Endothelial cell (in vitro differentiated cells): ENCODE measurements around the gene NUPR1. TPM values are rescaled to one million over a fixed set of nuclear protein-coding genes. Genes with fewer than 3 reads are reported as not detected.
A peak's percentile ranks its signal among the peaks of the same experiment; 100 is the strongest.

ENCODE experiments used
- DNase-seq: peaks from one replicate; pipeline ENCODE4 v3.0.0; 2021; ENCODE audit warnings: low spot score
- H3K27ac Mint-ChIP-seq: one replicate; pipeline ENCODE4 v1.8.0; 2021; ENCODE audit warnings: mixed read lengths, inconsistent platforms; ENCODE audit not compliant: unreplicated experiment
- H3K27me3 Mint-ChIP-seq: one replicate; pipeline ENCODE4 v1.8.0; 2021; ENCODE audit warnings: mild to moderate bottlenecking, moderate library complexity, mixed read lengths, inconsistent platforms; ENCODE audit not compliant: unreplicated experiment
- H3K36me3 Mint-ChIP-seq: one replicate; pipeline ENCODE4 v1.8.0; 2021; ENCODE audit warnings: mild to moderate bottlenecking, low read depth, mixed read lengths, inconsistent platforms; ENCODE audit not compliant: unreplicated experiment
- H3K4me1 Mint-ChIP-seq: one replicate; pipeline ENCODE4 v1.8.0; 2021; ENCODE audit warnings: mild to moderate bottlenecking, mixed read lengths, inconsistent platforms; ENCODE audit not compliant: unreplicated experiment
- H3K4me3 Mint-ChIP-seq: one replicate; pipeline ENCODE4 v1.8.0; 2021; ENCODE audit warnings: mild to moderate bottlenecking, mixed read lengths, inconsistent platforms; ENCODE audit not compliant: unreplicated experiment
- H3K9me3 Mint-ChIP-seq: one replicate; pipeline ENCODE4 v1.8.0; 2021; ENCODE audit warnings: mixed read lengths, inconsistent platforms; ENCODE audit not compliant: unreplicated experiment
- CTCF ChIP-seq: fragments of 200-600 bp; sonication (generic); IDR thresholded peaks from one replicate; pipeline ENCODE4 v1.5.0; 2021; ENCODE audit warnings: antibody characterized with exemption; ENCODE audit not compliant: unreplicated experiment
- total RNA-seq: library from RNA; stranded (reverse); fragmentation: NEBNext Ultra II Directional; extraction: Animal tissue kit (Norgen Biotek cat#: 25700); gene quantifications from one replicate; pipeline ENCODE4 v1.2.1, GENCODE V29; 2021; ENCODE audit not compliant: unreplicated experiment

The NUPR1 gene
- total RNA-seq, 1 donor from 2014 or later = not detected

DNA sequence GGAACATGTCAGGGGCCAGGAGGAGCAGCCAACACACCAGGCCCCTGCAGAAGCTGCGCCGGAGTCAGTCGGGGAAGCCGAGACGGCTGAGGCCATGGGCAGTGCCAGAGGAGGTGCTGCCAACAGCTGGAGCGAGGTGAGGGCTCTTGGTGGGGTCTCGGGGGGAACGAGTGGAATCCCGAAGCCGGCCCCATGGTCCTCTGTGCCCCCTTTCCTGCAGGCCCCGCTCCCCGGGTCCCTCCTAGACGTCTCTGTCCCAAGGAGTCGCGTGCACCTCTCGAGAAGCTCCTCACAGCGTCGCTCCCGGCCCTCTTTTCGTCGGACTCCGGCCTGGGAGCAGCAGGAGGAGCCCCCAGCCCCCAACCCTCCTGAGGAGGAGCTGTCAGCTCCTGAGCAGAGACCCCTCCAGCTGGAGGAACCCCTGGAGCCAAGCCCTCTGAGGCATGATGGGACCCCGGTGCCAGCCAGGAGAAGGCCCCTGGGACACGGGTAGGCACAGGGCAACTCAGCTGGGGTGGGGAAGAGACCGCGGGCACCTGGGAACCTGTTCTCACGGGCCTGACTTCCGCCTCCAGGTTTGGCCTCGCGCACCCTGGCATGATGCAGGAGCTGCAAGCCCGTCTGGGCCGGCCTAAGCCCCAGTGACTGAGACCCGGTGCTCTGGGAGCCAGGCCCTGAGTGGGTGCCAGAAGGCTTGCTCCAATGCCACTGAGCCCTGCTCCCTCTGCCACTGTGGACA is 40.7 kb downstream of the NUPR1 start:
- H3K4me1 Mint-ChIP-seq = peaks cover 37% of the 10 kb centered on the region
- H3K27me3 Mint-ChIP-seq = peaks cover 10% of the 10 kb centered on the region
- DNase-seq = no peak
- H3K36me3 Mint-ChIP-seq = no peaks in the 10 kb centered on the region
- H3K4me3 Mint-ChIP-seq = no peak overlapping the region
- H3K27ac Mint-ChIP-seq = no peak overlapping the region
- no peak for TF ChIP-seq CTCF
- H3K9me3 Mint-ChIP-seq = no peaks in the 10 kb centered on the region

DNA sequence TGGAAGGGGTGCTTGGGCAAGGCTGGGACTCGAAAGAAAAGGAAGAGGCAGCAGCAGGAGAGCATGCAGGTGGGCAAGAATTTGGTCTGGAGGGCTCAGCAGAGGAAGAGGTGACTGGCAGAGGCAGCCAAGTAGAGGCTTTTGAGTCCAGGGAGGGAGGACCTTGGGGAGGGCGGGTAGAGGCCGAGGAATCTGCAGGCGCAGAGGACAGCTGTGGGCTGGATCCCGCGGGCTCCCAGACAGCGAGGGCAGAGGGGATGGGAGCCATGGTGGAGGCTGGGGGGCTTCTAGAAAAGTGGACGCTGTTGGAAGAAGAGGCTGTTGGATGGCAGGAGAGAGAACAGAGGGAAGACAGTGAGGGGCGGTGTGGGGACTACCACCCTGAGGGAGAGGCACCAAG is 41.4 kb downstream of the NUPR1 start:
- Mint-ChIP-seq H3K4me3 (no peak overlapping the region), H3K27ac (no peak overlapping the region), H3K36me3 (no peaks in the 10 kb centered on the region), H3K4me1 (peaks cover 37% of the 10 kb centered on the region), H3K9me3 (no peaks in the 10 kb centered on the region), H3K27me3 (peaks cover 10% of the 10 kb centered on the region)
- TF ChIP-seq CTCF = no peak
- no peak for DNase-seq

- peak; percentile 15 for DNase-seq
- Mint-ChIP-seq H3K9me3 (no peaks in the 10 kb centered on the region), H3K4me3 (peak overlapping the region; percentile 8), H3K4me1 (peaks cover 39% of the 10 kb centered on the region), H3K27ac (no peak overlapping the region), H3K27me3 (peaks cover 11% of the 10 kb centered on the region), H3K36me3 (no peaks in the 10 kb centered on the region)
- TF ChIP-seq CTCF = no peak
Observed at GRCh38 chr16:28496844-28497243, 41.9 kb downstream of the NUPR1 start.

DNA sequence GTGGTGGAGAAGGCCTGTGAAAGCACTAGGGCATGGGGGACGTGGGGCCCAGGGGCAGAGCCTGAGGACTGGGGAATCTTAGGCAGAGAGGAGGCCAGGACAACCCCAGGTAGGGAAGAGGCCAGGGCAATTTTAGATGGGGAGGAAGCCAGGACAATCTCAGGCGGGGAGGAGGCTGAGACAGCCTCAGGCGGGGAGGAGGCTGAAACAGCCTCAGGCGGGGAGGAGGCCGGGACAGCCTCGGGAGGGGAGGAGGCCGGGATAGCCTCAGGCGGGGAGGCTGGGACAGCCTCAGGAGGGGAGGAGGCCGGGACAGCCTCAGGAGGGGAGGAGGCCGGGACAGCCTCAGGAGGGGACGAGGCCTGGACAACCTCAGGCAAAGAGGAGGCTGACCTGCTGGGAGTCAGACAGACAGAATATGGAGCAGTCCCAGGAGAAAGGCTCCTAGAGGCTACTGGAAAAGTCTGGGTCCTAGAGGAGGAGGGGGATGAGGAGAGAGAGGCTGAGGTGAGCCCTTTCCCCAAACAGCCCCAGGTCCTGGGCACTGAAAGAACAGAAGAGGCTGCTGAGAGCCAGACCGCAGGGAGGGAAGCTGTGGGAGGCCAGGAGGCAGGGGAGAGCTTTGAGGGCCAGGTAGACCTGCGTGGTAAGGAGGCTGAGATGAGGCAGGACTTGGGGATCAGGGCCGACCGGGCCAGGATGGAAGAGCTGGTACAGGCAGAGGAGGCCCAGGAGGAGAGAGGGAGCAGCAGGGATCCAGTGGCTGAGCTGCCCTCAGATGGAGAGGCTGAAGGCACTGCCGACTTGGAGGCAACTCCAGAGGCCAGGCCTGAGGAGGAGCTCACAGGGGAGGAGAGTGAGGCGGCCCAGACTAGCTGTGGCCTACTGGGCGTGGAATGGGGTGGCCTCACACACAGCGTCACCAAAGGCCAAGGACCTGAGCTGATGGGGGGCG is 42.7 kb downstream of the NUPR1 start:
- Mint-ChIP-seq H3K27me3 (peaks cover 11% of the 10 kb centered on the region), H3K36me3 (no peaks in the 10 kb centered on the region), H3K9me3 (no peaks in the 10 kb centered on the region), H3K4me1 (peaks cover 40% of the 10 kb centered on the region), H3K4me3 (peak overlapping the region; percentile 8), H3K27ac (peak overlapping the region; percentile 74)
- DNase-seq = no peak
- no peak for TF ChIP-seq CTCF
